Activated T-helper 1 cell treated with anti-CD3 and anti-CD28 coated beads, Interleukin-12 subunit alpha, Interleukin-12 subunit beta, Interleukin-2, Interleukin-4 antibody, amounts not matched to agents 30 ng/mL and 10 ng/mL and 1 ng/mL, durations not matched to agents 14 hours and 24 hours and 36 hours (primary cell): ENCODE measurements around the gene CNGB1. TPM values are rescaled to one million over a fixed set of nuclear protein-coding genes. Genes with fewer than 3 reads are reported as not detected.
A peak's percentile ranks its signal among the peaks of the same experiment; 100 is the strongest.
"Not testable (repeated sequence)": the region's sequence is repeated elsewhere in the genome, so short reads cannot be mapped to it uniquely, and the experiment has no call there.

Experiments used
- DNase-seq: peaks from one replicate; pipeline ENCODE4 v3.0.0; 2021; ENCODE audit warnings: low spot score
- H3K27ac Mint-ChIP-seq: one replicate; pipeline ENCODE4 v1.8.0; 2021; ENCODE audit warnings: mild to moderate bottlenecking, mixed read lengths
- H3K27me3 Mint-ChIP-seq: one replicate; pipeline ENCODE4 v1.8.0; 2022; ENCODE audit warnings: mild to moderate bottlenecking, moderate library complexity, mixed read lengths; ENCODE audit not compliant: insufficient read depth
- H3K36me3 Mint-ChIP-seq: one replicate; pipeline ENCODE4 v1.8.0; 2021; ENCODE audit warnings: low read depth, mixed read lengths
- H3K4me1 Mint-ChIP-seq: one replicate; pipeline ENCODE4 v1.8.0; 2021; ENCODE audit warnings: low read depth, mixed read lengths
- H3K4me3 Mint-ChIP-seq: one replicate; pipeline ENCODE4 v1.8.0; 2021; ENCODE audit warnings: mild to moderate bottlenecking, moderate library complexity, mixed read lengths
- H3K9me3 Mint-ChIP-seq: one replicate; pipeline ENCODE4 v1.8.0; 2021; ENCODE audit warnings: mixed read lengths
- intact Hi-C: fragments of 100-400 bp; cut with micrococcal nuclease; formaldehyde crosslinking; loops from one replicate; pipeline ENCODE4 v1.15.1; 2024
- total RNA-seq: library from RNA; stranded (reverse); gene quantifications from 2 replicates; pipeline ENCODE4 v1.2.3, GENCODE V29; 2022

CNGB1 gene
- total RNA-seq, 1 donor from 2014 or later = not detected

DNA sequence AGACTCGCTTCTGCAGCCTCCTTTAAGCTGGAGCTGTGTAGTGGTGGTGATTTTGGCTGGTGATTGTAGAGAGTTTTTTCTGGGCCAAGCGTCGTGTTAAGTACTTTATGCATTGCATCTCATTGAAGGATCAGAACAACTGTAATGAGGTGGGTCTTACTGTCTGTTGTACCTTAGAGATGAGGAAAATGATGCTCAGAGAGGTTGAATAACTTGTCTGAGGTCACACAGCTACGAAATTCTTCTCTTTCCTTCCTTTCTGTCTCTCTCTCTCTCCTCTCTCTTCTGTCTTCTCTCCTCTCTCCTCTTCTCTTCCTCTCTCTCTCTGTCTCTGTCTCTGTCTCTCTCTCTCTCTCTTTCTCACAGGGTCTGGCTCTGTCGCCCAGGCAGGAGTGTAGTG lies 82.8 kb downstream of the CNGB1 start:
- H3K36me3 Mint-ChIP-seq = peaks cover 2% of the 10 kb centered on the region
- peaks cover 39% of the 10 kb centered on the region for H3K27me3 Mint-ChIP-seq
- no peak overlapping the region for H3K27ac Mint-ChIP-seq
- no peak overlapping the region for H3K4me3 Mint-ChIP-seq
- DNase-seq = no peak
- no peaks in the 10 kb centered on the region for H3K9me3 Mint-ChIP-seq
- peaks cover 7% of the 10 kb centered on the region for H3K4me1 Mint-ChIP-seq
- intact Hi-C loops = no loop called here

DNA sequence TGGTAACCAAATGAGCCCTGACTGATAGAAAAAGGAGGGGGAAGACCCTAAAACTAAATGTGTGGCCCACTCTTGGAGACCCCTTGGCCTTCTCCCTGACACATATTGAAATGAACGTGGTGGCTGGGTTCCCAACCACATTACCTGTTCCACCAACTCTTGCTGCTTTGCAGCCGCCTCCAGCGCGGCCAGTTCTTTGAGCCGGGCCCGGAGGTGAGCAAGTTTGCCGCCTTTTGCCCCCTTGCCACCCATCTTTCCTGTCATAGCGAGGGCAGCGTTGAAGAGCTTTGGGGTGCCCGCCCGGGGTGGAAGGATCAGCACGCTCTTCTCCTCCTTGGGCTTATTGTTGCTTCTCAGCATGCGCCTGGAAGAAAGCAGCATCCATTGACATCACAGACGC lies 83.2 kb downstream of the CNGB1 start:
- no peak overlapping the region for H3K27ac Mint-ChIP-seq
- no peaks in the 10 kb centered on the region for H3K9me3 Mint-ChIP-seq
- H3K27me3 Mint-ChIP-seq = peaks cover 43% of the 10 kb centered on the region
- no peak for DNase-seq
- H3K4me3 Mint-ChIP-seq = no peak overlapping the region
- peaks cover 3% of the 10 kb centered on the region for H3K4me1 Mint-ChIP-seq
- intact Hi-C loops = no loop called here
- peaks cover 2% of the 10 kb centered on the region for H3K36me3 Mint-ChIP-seq

DNA sequence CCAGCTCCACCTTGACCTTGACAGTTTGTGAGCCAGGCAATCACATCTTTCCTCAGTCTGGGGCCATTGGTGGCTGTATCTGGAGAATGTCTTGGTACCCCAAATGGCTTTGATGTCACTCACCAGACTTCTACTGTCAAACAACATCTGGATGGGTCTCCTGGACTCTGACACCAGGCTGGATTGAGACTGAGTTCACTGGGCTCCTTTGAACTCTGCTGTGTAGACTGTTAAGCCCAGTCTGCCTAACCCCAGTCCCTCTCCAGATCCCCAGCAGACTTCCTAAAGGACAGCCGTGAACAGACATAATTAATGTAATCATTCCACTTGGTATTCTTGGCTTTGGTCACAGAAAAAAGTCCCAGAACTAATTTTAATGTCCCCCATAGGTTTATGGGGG lies 84.5 kb downstream of the CNGB1 start:
- H3K36me3 Mint-ChIP-seq = peaks cover 2% of the 10 kb centered on the region
- no peaks in the 10 kb centered on the region for H3K9me3 Mint-ChIP-seq
- DNase-seq = no peak
- no peaks in the 10 kb centered on the region for H3K4me1 Mint-ChIP-seq
- no peak overlapping the region for H3K4me3 Mint-ChIP-seq
- H3K27me3 Mint-ChIP-seq = peaks cover 51% of the 10 kb centered on the region
- H3K27ac Mint-ChIP-seq = no peak overlapping the region
- intact Hi-C loops = no loop called here

DNA sequence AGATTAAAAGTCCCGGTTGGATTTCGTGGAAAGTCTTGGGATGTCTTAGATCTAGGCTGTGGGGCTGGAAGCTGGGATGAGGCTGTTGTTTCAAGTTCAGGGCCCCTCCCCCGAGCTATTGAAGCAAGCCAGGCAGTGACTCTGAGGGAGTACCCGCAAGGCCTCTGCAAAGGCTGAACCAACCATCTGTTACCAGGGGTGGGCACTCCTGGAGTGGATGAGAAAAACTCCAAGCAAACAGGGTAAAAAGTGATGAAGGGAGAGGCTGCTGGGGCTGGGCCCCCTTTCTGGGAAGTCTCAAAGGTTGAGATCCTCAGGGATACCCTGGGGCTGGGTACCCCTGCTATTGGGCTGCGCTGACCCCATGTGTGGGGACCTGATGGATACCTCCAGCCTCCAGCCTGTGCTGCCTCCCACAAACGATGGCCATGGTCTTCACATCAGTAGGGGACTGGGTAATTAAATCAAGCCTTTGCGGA lies 86.2 kb downstream of the CNGB1 start:
- no peak overlapping the region for H3K27ac Mint-ChIP-seq
- peaks cover 2% of the 10 kb centered on the region for H3K36me3 Mint-ChIP-seq
- DNase-seq = no peak
- H3K4me3 Mint-ChIP-seq = no peak overlapping the region
- H3K4me1 Mint-ChIP-seq = no peaks in the 10 kb centered on the region
- intact Hi-C loops = no loop called here
- peaks cover 55% of the 10 kb centered on the region for H3K27me3 Mint-ChIP-seq
- no peaks in the 10 kb centered on the region for H3K9me3 Mint-ChIP-seq

DNA sequence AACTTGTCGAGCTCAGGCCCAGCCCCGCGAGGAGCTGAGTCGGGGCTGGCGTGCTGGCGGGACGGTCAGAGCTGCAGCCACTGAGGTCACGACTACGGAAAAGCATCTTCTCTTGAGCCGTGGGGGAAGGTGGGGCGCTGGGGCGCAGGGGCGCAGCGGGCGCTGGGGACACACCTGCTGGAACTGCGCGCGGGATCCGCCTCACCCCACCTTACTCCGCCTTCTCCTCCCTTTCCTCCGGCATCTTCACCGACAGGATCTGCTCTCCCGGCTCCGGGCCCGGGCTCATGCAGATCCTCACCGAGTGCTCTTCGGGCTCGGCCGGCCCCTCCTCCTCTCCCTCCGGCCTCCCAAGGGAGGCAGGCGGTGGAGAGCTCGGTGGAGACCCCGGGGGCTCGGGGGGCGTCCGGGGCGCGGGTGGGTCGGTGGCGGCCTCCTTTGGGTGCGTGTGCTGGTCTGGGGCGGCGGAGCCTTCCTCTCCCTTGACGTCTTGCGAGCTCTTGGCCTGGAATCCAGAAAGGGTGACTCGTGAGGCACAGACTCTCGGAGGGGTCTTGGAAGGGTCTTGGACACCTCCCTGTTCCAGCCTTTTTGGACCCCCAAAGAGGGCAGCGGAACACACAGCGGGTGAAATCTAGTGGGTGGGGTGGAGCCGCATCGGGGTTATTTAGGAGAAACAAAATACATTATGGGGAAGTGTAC lies 86.8 kb downstream of the CNGB1 start:
- peaks cover 2% of the 10 kb centered on the region for H3K36me3 Mint-ChIP-seq
- H3K9me3 Mint-ChIP-seq = no peaks in the 10 kb centered on the region
- H3K4me3 Mint-ChIP-seq = no peak overlapping the region
- no peak for DNase-seq
- intact Hi-C loops = no loop called here
- peak overlapping the region; percentile 48 for H3K27ac Mint-ChIP-seq
- no peaks in the 10 kb centered on the region for H3K4me1 Mint-ChIP-seq
- H3K27me3 Mint-ChIP-seq = peaks cover 56% of the 10 kb centered on the region

DNA sequence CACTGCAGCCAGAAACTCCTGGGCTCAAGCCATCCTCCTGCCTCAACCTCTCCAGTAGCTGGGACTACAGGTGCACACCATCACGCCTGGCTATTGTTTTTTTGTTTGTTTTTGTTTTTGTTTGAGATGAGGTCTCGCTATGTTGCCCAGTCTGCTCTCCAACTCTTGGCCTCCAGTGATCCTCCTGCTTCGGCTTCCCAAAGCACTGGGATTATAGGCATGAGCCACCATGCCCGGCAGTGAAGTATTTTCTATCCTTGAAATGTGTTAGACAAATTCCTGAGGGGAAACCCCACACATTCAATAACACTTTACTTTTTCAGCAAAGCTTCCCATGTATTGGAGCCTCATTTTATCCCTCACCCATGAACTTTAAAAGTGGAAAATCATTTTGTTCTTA lies 87.4 kb downstream of the CNGB1 start:
- no peak for DNase-seq
- H3K4me1 Mint-ChIP-seq = no peaks in the 10 kb centered on the region
- H3K9me3 Mint-ChIP-seq = no peaks in the 10 kb centered on the region
- intact Hi-C loops = no loop called here
- H3K27ac Mint-ChIP-seq = no peak overlapping the region
- H3K27me3 Mint-ChIP-seq = peaks cover 52% of the 10 kb centered on the region
- no peak overlapping the region for H3K4me3 Mint-ChIP-seq
- H3K36me3 Mint-ChIP-seq = peaks cover 2% of the 10 kb centered on the region

DNA sequence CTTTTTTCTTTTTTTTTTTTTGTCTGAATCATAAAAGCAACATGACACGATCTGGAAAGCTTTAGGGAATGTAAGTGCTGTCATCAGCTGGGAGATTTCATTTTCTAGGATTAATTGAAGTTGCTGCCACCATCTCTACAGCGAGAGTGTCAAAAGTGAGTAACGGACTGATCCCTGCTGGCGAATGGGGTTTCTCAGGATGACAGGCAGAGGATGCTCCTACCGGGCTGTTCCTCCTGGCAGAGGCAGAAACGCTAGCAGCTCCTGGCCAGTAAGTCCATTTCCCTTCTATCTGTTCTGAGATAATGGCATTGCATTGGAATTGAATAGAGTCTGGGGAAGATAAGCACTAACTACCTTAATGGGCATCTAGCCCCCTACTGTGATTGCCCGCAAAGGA lies 88.1 kb downstream of the CNGB1 start:
- H3K27ac Mint-ChIP-seq = no peak overlapping the region
- peaks cover 2% of the 10 kb centered on the region for H3K36me3 Mint-ChIP-seq
- peaks cover 47% of the 10 kb centered on the region for H3K27me3 Mint-ChIP-seq
- no peaks in the 10 kb centered on the region for H3K9me3 Mint-ChIP-seq
- H3K4me1 Mint-ChIP-seq = no peaks in the 10 kb centered on the region
- DNase-seq = no peak
- H3K4me3 Mint-ChIP-seq = no peak overlapping the region
- intact Hi-C loops = no loop called here

DNA sequence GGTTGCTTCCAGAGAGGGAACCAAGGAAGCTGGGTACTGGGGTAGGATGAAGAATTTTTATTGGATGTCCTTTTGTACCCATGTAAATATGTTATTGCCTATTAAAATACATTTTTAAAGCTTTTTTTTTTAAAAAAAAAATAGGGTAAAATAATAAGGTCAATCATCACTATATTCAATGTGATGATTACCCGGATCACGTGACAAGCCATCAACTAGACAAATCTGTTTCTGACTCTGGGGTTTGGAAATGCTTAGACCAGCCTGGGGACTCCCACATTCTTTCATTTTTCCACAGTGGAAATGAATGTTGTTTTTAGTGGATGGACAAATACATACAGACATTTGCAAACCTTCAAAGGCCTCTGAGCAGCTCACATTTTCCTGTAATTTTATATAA lies 88.7 kb downstream of the CNGB1 start:
- Mint-ChIP-seq H3K27ac (no peak overlapping the region), H3K9me3 (no peaks in the 10 kb centered on the region), H3K4me1 (no peaks in the 10 kb centered on the region), H3K36me3 (peaks cover 2% of the 10 kb centered on the region), H3K27me3 (peaks cover 46% of the 10 kb centered on the region), H3K4me3 (no peak overlapping the region)
- DNase-seq = no peak
- intact Hi-C loops = no loop called here

DNA sequence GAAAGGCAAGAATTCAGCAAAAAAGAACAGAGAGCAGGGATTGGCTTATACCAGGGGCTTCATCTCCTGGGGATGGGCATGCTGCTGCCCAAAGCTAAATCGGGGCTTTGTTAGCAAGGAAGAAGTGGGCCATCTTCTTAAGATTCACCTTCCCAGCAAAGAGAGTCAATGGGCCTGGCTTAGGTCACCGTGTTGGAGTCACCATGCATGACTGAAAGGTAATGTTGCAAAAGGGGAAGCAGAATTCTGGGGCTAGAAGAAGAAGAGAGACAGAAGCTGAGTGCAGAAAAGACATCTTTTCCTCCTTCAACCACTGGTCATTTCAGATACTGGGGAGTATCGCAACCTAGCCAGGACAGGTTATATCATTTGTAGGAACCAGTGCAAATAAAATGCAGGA lies 92.3 kb downstream of the CNGB1 start:
- DNase-seq = no peak
- no peak overlapping the region for H3K27ac Mint-ChIP-seq
- H3K4me1 Mint-ChIP-seq = no peaks in the 10 kb centered on the region
- no peaks in the 10 kb centered on the region for H3K36me3 Mint-ChIP-seq
- H3K4me3 Mint-ChIP-seq = no peak overlapping the region
- H3K27me3 Mint-ChIP-seq = peaks cover 33% of the 10 kb centered on the region
- H3K9me3 Mint-ChIP-seq = no peaks in the 10 kb centered on the region
- intact Hi-C loops = no loop called here

DNA sequence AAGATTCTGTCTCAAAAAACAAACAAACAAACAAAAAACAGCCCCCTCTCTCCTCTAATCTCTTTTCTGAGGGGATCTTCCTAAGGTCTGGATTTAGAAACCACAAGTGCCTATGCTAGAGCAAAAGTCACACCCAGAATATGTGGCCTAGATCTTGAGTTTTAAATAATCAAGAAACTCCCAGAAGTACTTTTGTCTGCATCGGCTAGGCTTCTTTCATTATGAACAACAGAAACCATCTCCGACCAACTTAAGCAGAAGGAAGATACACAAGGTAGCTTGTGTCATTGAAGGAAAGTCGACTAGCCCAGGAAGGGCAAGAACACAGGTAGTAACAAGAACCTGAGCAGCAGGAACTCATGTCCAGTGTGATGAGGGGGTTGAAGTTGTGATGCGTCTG lies 94.7 kb downstream of the CNGB1 start:
- Mint-ChIP-seq H3K4me1 (no peaks in the 10 kb centered on the region), H3K36me3 (no peaks in the 10 kb centered on the region), H3K4me3 (no peak overlapping the region), H3K9me3 (no peaks in the 10 kb centered on the region), H3K27ac (no peak overlapping the region), H3K27me3 (peaks cover 21% of the 10 kb centered on the region)
- intact Hi-C loops = no loop called here
- no peak for DNase-seq

DNA sequence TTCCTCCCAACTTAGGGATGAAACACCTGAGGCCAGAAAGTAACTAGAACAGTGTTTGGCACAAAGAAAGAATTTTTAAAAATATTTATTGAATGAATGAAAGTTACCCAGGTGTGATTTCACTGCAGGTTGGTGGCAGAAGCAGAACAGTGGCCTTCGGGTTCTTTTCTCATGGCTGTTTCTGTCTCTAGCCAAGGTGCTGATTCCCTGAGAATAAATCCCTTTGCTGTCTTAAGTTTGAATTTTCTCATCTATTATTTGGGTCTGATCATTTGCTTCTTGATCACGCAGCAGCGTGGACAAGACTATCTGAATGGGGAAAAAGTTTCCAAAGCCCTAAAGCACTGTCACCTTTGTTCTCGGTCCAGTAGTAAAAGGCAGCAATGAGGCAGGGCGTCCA lies 95.6 kb downstream of the CNGB1 start:
- H3K27ac Mint-ChIP-seq = no peak overlapping the region
- intact Hi-C loops = no loop called here
- DNase-seq = no peak
- H3K4me3 Mint-ChIP-seq = no peak overlapping the region
- no peaks in the 10 kb centered on the region for H3K36me3 Mint-ChIP-seq
- no peaks in the 10 kb centered on the region for H3K9me3 Mint-ChIP-seq
- peaks cover 16% of the 10 kb centered on the region for H3K27me3 Mint-ChIP-seq
- no peaks in the 10 kb centered on the region for H3K4me1 Mint-ChIP-seq

DNA sequence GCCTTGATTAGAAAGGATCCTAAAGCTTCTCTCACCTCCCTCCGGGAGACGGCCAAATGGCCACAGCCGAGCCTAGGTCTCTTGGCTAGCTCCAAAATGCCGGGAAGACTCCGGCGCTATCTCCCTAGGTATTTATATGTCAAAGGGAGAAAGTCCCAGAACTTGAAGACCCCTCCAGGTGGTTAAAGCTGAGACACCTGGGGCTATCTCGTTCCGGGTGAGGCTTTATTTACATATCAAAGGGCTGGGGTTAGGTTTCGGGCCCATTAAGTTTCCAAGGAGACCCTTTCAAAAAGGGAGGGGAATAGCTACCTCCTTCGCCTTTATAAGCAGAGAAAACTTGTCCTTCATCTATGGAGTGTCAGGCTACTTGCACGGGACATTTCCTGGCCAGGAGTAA lies 97.7 kb downstream of the CNGB1 start:
- intact Hi-C loops = no loop called here
- peaks cover 18% of the 10 kb centered on the region for H3K27me3 Mint-ChIP-seq
- H3K9me3 Mint-ChIP-seq = no peaks in the 10 kb centered on the region
- H3K4me1 Mint-ChIP-seq = no peaks in the 10 kb centered on the region
- DNase-seq = no peak
- no peak overlapping the region for H3K4me3 Mint-ChIP-seq
- H3K27ac Mint-ChIP-seq = no peak overlapping the region
- no peaks in the 10 kb centered on the region for H3K36me3 Mint-ChIP-seq

DNA sequence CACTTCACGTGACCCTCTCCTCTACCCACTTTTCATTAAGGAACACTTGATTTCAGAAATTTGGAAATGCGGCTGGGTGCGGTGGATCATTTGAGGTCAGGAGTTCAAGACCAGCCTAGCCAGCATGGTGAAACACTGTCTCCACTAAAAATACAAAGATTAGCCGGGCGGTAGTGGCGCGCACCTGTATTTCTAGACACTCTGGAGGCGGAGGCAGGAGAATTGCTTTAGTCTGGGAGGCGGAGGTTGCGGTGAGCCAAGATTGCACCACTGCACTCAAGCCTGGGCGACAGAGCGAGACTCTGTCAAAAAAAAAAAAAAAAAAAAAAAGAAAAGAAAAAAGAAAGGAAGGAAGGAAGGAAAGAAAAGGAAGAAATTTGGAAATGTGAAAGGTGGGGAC lies 98.2 kb downstream of the CNGB1 start:
- peaks cover 18% of the 10 kb centered on the region for H3K27me3 Mint-ChIP-seq
- intact Hi-C loops, H3K36me3 Mint-ChIP-seq, H3K27ac Mint-ChIP-seq, H3K4me3 Mint-ChIP-seq, H3K9me3 Mint-ChIP-seq, DNase-seq, H3K4me1 Mint-ChIP-seq: not testable (repeated sequence)

DNA sequence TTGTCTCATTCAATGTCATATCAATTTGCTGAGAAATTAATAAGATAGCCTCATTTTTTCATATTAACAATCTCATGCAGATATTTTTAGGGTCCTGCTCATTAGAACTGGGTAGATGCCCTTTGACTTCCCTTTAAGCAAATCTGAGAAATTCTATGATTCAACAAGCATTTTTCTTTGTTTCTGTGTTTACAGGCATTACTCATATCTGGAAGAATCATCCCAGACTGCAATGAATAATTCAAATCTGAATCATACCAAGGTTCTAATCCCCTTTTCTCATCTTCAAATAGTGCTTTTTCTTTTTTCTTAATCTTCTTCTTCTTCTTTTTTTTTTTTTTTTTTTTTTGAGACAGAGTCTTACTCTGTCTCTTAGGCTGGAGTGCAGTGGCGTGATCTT lies 99.5 kb downstream of the CNGB1 start:
- Mint-ChIP-seq H3K9me3 (no peaks in the 10 kb centered on the region), H3K27ac (no peak overlapping the region), H3K36me3 (no peaks in the 10 kb centered on the region), H3K27me3 (peaks cover 17% of the 10 kb centered on the region), H3K4me1 (no peaks in the 10 kb centered on the region), H3K4me3 (no peak overlapping the region)
- intact Hi-C loops = no loop called here
- DNase-seq = no peak
